ENCODE measurements around the gene KRTAP10-7. TPM values are rescaled to one million over a fixed set of nuclear protein-coding genes. Genes with fewer than 3 reads are reported as not detected.

KRTAP10-7 gene
- total and polyA plus RNA-seq, 2 of the 13 experiments (the other 11 are each of a cell fraction or from before 2014, with no cell fraction given): not detected

DNA sequence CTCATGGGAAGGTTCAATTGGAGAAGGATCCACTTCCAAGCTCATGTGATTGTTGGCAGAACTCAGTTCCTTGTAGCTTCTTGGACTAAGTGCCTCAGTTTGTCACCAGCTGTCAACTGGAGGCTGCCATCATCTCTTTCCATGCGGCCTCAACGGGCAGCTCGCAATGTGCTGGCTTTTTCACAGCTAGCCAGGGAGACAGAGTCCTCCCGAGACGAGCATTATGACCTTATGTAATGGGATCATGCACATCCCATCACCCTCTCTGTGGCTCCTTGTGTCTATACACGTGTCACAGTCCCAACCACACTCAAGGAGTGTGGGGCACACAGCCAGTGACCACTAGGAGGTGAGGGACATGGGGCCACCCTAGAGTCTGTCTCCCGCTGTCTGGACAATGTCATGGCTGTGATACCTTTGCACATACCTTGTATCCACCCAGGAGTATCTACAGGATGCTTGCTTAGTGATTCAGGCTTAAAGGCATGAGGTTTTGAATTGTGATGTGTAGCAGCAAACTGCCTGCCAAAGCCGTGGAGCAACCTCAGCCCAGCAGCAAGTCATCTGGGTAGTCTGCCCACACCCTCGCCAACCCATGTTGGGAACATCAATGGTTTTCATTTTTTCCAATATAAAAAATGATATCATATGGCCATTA is 4.2 kb upstream of the KRTAP10-7 start:
- ATAC-seq: no peak
- POLR2A ChIA-PET: no interaction called here

More for the DNA sequence above, 4.2 kb upstream of the KRTAP10-7 start:
- FAIRE-seq: no peak
- intact Hi-C loops (cut with micrococcal nuclease; ENCODE audit: unreplicated experiment): no loop called here
- Histone ChIP-seq H3K79me2 (ENCODE audit: insufficient read depth, low read length) (no peaks in the 10 kb centered on the region), H3K36me3 (replicated peaks in 1 of 2; ENCODE audit: control insufficient read depth in 1 of 2, insufficient read depth in 2 of 2, low read length in 2 of 2) (no peaks in the 10 kb centered on the region), H4K20me1 (ENCODE audit: insufficient read depth, low read length) (no peaks in the 10 kb centered on the region), H3K27ac (ENCODE audit: extremely low read length, insufficient read depth, low read length) (no peak overlapping the region), H3K4me3 (replicated peaks in 1 of 3; ENCODE audit: insufficient read depth in 1 of 3, low read depth in 2 of 3, low read length in 3 of 3) (no peak overlapping the region), H3K4me2 (ENCODE audit: low read depth, low read length) (no peak overlapping the region), H2AFZ (ENCODE audit: low read length) (no peak overlapping the region), H3K27me3 (ENCODE audit: control insufficient read depth in 1 of 2, insufficient read depth in 2 of 2, low read length in 2 of 2) (peaks cover 0 to 1% of the 10 kb centered on the region in 2 experiments; a peak in 1 of 5 replicates), H3K4me1 (ENCODE audit: insufficient read depth, low read length) (peaks cover 41% of the 10 kb centered on the region), H3K9me3 (ENCODE audit: low read length) (no peaks in the 10 kb centered on the region), H3K9ac (ENCODE audit: insufficient read depth, low read depth, low read length) (no peak overlapping the region)
- in situ Hi-C loops (cut with HindIII; ENCODE audit: extremely low pct_ligation_motif_present, low pct_unique_long_range_greater_than_20kb): no loop called here
- 84% methylated on average over 9 of the region's 9 CpGs for WGBS (ENCODE audit: low lambda C conversion rate)
- no peak for DNase-seq (ENCODE audit: low spot score)
- BruUV-seq (replicated peaks): no TSS peak
- CTCF ChIA-PET (ENCODE audit: low intra/inter-chr PET ratio, low total read pairs): no interaction called here
- TF ChIP-seq PHF21A (CRISPR knock-in tag; IDR thresholded peaks at IDR 0.05) (no peak), ZNF34 (CRISPR knock-in tag; IDR thresholded peaks at IDR 0.05; ENCODE audit: borderline replicate concordance) (no peak), ZNF33B (CRISPR knock-in tag; IDR thresholded peaks at IDR 0.05) (no peak), FOXJ3 (CRISPR knock-in tag; IDR thresholded peaks at IDR 0.05; ENCODE audit: borderline replicate concordance) (no peak), WIZ (CRISPR knock-in tag; IDR thresholded peaks at IDR 0.05) (no peak), ZNF749 (CRISPR knock-in tag; IDR thresholded peaks at IDR 0.05; ENCODE audit: borderline replicate concordance) (no peak), ZNF569 (CRISPR knock-in tag; IDR thresholded peaks at IDR 0.05; ENCODE audit: borderline replicate concordance) (no peak), ZNF839 (CRISPR knock-in tag; IDR thresholded peaks at IDR 0.05; ENCODE audit: borderline replicate concordance) (no peak), FOXM1 (CRISPR knock-in tag; IDR thresholded peaks at IDR 0.05) (no peak)
- TF ChIP-seq, protein P1, sequence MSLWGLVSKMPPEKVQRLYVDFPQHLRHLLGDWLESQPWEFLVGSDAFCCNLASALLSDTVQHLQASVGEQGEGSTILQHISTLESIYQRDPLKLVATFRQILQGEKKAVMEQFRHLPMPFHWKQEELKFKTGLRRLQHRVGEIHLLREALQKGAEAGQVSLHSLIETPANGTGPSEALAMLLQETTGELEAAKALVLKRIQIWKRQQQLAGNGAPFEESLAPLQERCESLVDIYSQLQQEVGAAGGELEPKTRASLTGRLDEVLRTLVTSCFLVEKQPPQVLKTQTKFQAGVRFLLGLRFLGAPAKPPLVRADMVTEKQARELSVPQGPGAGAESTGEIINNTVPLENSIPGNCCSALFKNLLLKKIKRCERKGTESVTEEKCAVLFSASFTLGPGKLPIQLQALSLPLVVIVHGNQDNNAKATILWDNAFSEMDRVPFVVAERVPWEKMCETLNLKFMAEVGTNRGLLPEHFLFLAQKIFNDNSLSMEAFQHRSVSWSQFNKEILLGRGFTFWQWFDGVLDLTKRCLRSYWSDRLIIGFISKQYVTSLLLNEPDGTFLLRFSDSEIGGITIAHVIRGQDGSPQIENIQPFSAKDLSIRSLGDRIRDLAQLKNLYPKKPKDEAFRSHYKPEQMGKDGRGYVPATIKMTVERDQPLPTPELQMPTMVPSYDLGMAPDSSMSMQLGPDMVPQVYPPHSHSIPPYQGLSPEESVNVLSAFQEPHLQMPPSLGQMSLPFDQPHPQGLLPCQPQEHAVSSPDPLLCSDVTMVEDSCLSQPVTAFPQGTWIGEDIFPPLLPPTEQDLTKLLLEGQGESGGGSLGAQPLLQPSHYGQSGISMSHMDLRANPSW (CRISPR knock-in tag; IDR thresholded peaks at IDR 0.05; ENCODE audit: borderline replicate concordance): no peak
- TF ChIP-seq, protein P2, sequence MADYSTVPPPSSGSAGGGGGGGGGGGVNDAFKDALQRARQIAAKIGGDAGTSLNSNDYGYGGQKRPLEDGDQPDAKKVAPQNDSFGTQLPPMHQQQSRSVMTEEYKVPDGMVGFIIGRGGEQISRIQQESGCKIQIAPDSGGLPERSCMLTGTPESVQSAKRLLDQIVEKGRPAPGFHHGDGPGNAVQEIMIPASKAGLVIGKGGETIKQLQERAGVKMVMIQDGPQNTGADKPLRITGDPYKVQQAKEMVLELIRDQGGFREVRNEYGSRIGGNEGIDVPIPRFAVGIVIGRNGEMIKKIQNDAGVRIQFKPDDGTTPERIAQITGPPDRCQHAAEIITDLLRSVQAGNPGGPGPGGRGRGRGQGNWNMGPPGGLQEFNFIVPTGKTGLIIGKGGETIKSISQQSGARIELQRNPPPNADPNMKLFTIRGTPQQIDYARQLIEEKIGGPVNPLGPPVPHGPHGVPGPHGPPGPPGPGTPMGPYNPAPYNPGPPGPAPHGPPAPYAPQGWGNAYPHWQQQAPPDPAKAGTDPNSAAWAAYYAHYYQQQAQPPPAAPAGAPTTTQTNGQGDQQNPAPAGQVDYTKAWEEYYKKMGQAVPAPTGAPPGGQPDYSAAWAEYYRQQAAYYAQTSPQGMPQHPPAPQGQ (CRISPR knock-in tag; IDR thresholded peaks at IDR 0.05; ENCODE audit: borderline replicate concordance): no peak
- TF ChIP-seq, protein P3, sequence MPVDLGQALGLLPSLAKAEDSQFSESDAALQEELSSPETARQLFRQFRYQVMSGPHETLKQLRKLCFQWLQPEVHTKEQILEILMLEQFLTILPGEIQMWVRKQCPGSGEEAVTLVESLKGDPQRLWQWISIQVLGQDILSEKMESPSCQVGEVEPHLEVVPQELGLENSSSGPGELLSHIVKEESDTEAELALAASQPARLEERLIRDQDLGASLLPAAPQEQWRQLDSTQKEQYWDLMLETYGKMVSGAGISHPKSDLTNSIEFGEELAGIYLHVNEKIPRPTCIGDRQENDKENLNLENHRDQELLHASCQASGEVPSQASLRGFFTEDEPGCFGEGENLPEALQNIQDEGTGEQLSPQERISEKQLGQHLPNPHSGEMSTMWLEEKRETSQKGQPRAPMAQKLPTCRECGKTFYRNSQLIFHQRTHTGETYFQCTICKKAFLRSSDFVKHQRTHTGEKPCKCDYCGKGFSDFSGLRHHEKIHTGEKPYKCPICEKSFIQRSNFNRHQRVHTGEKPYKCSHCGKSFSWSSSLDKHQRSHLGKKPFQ (CRISPR knock-in tag; IDR thresholded peaks at IDR 0.05; ENCODE audit: insufficient replicate concordance): no peak

Measured in HepG2 (cell line).